RWPE2 (cell line): Measurements from ENCODE around the gene CCDC169.
"Not testable (repeated sequence)": the region's sequence is repeated elsewhere in the genome, so short reads cannot be mapped to it uniquely, and the experiment has no call there.

Experiments
- ATAC-seq: fragments of 200-7000 bp; cut with Tn5 transposase; 3 replicates; pipeline ENCODE4 v1.9.1; 2021; ENCODE audit warnings: low read depth
- DNase-seq: peaks from one replicate; pipeline ENCODE4 v3.0.0-alpha.2; 2020; ENCODE audit warnings: low spot score
- H3K27ac ChIP-seq: fragments of 450-650 bp; 2 replicates; pipeline ENCODE4 v1.5.1; 2017; ENCODE audit warnings: mild to moderate bottlenecking; ENCODE audit not compliant: poor library complexity, severe bottlenecking
- H3K27me3 ChIP-seq: fragments of 250-450 bp; sonication (Bioruptor Pico); 2 replicates; pipeline ENCODE4 v1.5.1; 2021; ENCODE audit warnings: mild to moderate bottlenecking, moderate library complexity; ENCODE audit not compliant: insufficient read depth, poor library complexity, severe bottlenecking
- H3K36me3 ChIP-seq: fragments of 250-450 bp; sonication (Bioruptor Pico); 2 replicates; pipeline ENCODE4 v1.5.1; 2020; ENCODE audit warnings: low read depth, mild to moderate bottlenecking, moderate library complexity
- H3K4me1 ChIP-seq: fragments of 250-450 bp; sonication (Bioruptor Pico); 2 replicates; pipeline ENCODE4 v1.5.1; 2021; ENCODE audit warnings: mild to moderate bottlenecking, moderate library complexity; ENCODE audit not compliant: insufficient read depth, poor library complexity, severe bottlenecking
- H3K4me3 ChIP-seq: fragments of 250-450 bp; sonication (Bioruptor Pico); 2 replicates; pipeline ENCODE4 v1.5.1; 2021; ENCODE audit warnings: mild to moderate bottlenecking, moderate library complexity; ENCODE audit not compliant: severe bottlenecking
- H3K9me3 ChIP-seq: fragments of 250-450 bp; sonication (Bioruptor Pico); 2 replicates; pipeline ENCODE4 v1.5.1; 2021; ENCODE audit warnings: mild to moderate bottlenecking, moderate library complexity; ENCODE audit not compliant: severe bottlenecking
- TF ChIP-seq, protein P1 (sequence below): fragments of 450-650 bp; IDR thresholded peaks from one replicate; pipeline ENCODE4 v1.5.1; 2017; ENCODE audit warnings: mild to moderate bottlenecking, moderate library complexity; ENCODE audit not compliant: poor library complexity, severe bottlenecking

The CCDC169 gene

DNA sequence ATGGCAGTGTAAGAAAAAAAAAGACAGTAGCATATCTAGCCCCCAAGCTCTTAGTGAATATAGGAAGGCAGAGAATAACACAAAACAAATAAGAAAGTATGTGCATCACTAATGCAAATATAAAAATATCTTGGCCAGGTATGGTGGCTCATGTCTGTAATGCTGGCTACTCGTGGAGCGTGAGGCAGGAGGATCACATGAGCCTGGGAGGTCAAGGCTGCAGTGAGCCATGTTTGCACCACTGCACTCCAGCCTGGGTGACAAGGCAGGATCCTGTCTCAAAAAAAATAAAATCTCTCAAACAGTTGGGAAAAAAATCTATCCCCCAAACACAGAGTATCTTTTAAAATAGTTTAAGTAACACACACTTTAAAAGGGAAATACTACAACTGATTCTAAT, 31.2 kb upstream of the CCDC169 start:
- H3K9me3 ChIP-seq = no peaks in the 10 kb centered on the region
- no peaks in the 10 kb centered on the region for H3K27me3 ChIP-seq
- H3K4me1 ChIP-seq = peaks cover 15% of the 10 kb centered on the region
- no peak overlapping the region for H3K27ac ChIP-seq
- no peak overlapping the region for H3K4me3 ChIP-seq
- ATAC-seq (no peak), DNase-seq (no peak)
- H3K36me3 ChIP-seq = peaks cover 92% of the 10 kb centered on the region
- TF ChIP-seq, protein P1, sequence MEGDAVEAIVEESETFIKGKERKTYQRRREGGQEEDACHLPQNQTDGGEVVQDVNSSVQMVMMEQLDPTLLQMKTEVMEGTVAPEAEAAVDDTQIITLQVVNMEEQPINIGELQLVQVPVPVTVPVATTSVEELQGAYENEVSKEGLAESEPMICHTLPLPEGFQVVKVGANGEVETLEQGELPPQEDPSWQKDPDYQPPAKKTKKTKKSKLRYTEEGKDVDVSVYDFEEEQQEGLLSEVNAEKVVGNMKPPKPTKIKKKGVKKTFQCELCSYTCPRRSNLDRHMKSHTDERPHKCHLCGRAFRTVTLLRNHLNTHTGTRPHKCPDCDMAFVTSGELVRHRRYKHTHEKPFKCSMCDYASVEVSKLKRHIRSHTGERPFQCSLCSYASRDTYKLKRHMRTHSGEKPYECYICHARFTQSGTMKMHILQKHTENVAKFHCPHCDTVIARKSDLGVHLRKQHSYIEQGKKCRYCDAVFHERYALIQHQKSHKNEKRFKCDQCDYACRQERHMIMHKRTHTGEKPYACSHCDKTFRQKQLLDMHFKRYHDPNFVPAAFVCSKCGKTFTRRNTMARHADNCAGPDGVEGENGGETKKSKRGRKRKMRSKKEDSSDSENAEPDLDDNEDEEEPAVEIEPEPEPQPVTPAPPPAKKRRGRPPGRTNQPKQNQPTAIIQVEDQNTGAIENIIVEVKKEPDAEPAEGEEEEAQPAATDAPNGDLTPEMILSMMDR = no peak

DNA sequence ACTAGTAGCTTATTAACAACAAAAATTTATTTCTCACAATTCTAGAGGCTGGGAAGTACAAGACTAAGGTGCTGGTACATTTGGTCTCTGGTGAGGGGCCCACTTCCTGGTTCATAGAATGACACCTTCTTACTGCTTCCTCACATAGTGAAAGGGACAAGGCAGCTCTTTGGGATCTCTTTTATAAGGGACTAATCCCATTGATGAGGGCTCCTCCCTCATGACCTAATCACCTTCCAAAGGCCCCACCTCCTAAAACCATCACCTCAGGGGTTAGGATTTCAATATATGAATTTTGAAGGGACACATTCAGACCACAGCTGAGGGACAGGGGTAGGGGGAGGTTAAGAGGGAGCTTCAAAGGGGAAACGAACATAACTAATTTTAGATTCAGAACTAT, 28.3 kb upstream of the CCDC169 start:
- H3K36me3 ChIP-seq = peaks cover 87% of the 10 kb centered on the region
- TF ChIP-seq, protein P1 = no peak
- ATAC-seq = no peak
- H3K4me1 ChIP-seq = no peaks in the 10 kb centered on the region
- DNase-seq = no peak
- H3K4me3 ChIP-seq = no peak overlapping the region
- H3K9me3 ChIP-seq = no peaks in the 10 kb centered on the region
- no peaks in the 10 kb centered on the region for H3K27me3 ChIP-seq
- H3K27ac ChIP-seq = no peak overlapping the region

DNA sequence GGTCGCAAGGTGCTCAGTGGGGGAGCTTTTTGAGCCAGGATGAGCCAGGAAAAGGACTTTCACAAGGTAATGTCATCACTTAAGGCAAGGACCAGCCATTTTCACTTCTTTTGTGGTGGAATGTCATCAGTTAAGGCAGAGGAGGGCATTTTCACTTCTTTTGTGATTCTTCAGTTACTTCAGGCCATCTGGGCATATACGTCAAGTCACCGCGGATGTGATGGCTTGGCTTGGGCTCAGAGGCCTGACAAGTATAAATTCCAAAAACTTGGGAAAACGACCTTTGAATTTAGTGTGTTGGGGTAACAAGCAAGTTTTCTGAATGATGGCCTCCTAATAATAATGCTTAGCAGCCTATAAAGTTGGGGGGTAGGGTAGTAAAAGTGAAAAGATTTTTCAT, 27.3 kb upstream of the CCDC169 start:
- DNase-seq, H3K27ac ChIP-seq, H3K4me3 ChIP-seq, H3K9me3 ChIP-seq, H3K27me3 ChIP-seq, ATAC-seq, H3K4me1 ChIP-seq: not testable (repeated sequence)
- peaks cover 77% of the 10 kb centered on the region for H3K36me3 ChIP-seq

DNA sequence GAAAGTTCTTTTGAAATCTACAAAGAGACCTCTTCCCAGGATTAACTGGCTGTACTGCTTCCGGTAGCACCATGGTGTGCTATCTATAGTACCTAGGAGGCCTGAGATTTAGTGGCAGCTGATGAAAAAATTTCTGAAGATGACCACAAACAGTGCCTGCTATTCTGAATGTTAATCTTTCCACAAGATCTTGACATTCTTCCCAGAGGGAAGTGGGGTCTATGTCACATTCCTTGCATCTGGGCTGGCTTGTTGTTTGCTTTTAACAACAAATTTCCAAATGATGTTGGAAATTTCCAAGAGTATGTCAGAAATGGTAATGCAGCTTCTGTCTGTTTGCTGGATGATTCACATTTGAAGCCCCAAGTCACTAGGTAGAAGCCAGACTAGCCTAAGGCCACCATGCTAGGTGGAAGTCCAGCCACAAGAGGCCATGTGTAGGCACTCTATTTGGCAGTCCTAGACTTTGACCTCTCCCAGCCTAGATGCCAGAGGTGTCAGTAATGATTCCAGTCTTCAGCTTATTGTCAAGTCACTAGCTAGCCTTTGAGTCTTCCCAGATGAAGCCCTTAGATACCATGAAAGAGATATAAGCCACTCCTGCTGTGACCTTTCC, 26.4 kb upstream of the CCDC169 start:
- Histone ChIP-seq H3K9me3 (no peaks in the 10 kb centered on the region), H3K27me3 (no peaks in the 10 kb centered on the region), H3K4me1 (no peaks in the 10 kb centered on the region), H3K4me3 (no peak overlapping the region), H3K27ac (no peak overlapping the region), H3K36me3 (peaks cover 68% of the 10 kb centered on the region)
- ATAC-seq (no peak), DNase-seq (no peak)
- TF ChIP-seq, protein P1 = no peak

DNA sequence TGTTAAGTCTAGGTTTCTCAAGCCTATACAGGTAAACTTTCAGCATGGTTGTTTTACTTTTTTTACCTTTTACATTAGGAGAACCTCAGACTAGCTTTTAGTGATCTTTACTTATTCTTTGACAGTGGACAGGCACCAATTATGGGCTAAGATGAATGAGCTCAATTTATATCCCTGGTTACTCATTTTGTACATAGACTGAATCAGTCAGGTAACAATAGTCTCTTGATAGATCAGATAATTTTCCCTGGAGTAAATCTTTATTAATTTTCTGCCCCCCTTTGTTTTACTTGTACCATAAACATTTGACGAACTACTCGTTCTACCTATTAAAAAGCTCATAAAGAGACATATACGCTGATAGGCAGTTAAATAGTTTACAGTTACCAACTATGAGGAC, 25.8 kb upstream of the CCDC169 start:
- no peaks in the 10 kb centered on the region for H3K4me1 ChIP-seq
- no peaks in the 10 kb centered on the region for H3K9me3 ChIP-seq
- H3K36me3 ChIP-seq = peaks cover 62% of the 10 kb centered on the region
- TF ChIP-seq, protein P1 = no peak
- H3K27me3 ChIP-seq = no peaks in the 10 kb centered on the region
- no peak for DNase-seq
- no peak overlapping the region for H3K4me3 ChIP-seq
- H3K27ac ChIP-seq = no peak overlapping the region
- no peak for ATAC-seq

DNA sequence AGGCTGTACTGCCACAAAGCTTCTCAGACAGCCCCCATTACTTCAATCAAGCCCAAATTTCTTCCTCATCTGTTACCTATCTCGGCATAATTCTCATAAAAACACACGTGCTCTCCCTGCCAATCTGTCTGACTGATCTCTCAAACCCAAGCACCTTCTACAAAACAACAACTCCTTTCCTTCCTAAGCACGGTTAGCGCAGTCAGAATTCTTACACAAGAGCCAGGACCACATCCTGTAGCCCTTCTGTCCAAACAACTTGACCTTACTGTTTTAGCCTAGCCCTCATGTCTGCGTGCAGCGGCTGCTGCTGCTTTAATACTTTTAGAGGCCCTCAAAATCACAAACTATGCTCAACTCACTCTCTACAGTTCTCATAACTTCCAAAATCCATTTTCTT, 22.2 kb upstream of the CCDC169 start:
- not testable (repeated sequence) for ATAC-seq, DNase-seq, H3K27ac ChIP-seq, H3K27me3 ChIP-seq, H3K4me3 ChIP-seq, H3K9me3 ChIP-seq, H3K4me1 ChIP-seq
- H3K36me3 ChIP-seq = peaks cover 30% of the 10 kb centered on the region
